Left ventricle myocardium inferior (tissue), 1 donor: Measurements from ENCODE around the gene ZFP37. TPM values are rescaled to one million over a fixed set of nuclear protein-coding genes. Genes with fewer than 3 reads are reported as not detected.
"Not testable (repeated sequence)": the region's sequence is repeated elsewhere in the genome, so short reads cannot be mapped to it uniquely, and the experiment has no call there.

Experiments used
- DNase-seq: peaks from one replicate; pipeline ENCODE4 v3.0.0-alpha.2; 2020
- H3K27ac ChIP-seq: fragments of 200-600 bp; replicated peaks from 2 replicates; pipeline ENCODE4 v1.8.0; 2021
- H3K27me3 ChIP-seq: fragments of 200-600 bp; 2 replicates; pipeline ENCODE4 v1.8.0; 2021; ENCODE audit warnings: low read depth
- H3K36me3 ChIP-seq: fragments of 200-600 bp; 2 replicates; pipeline ENCODE4 v1.8.0; 2021
- H3K4me1 ChIP-seq: fragments of 200-600 bp; 2 replicates; pipeline ENCODE4 v1.8.0; 2021
- H3K4me3 ChIP-seq: fragments of 200-600 bp; 2 replicates; pipeline ENCODE4 v1.8.0; 2021; ENCODE audit warnings: mild to moderate bottlenecking, moderate library complexity
- H3K9me3 ChIP-seq: fragments of 200-600 bp; replicated peaks from 2 replicates; pipeline ENCODE4 v1.8.0; 2021
- intact Hi-C: fragments of 100-400 bp; cut with micrococcal nuclease; formaldehyde crosslinking; loops from one replicate; pipeline ENCODE4 v1.11.0; 2022
- long read RNA-seq: library from polyadenylated mRNA; unstranded; transcript quantifications from one replicate; pipeline ENCODE4 v2.0.0, GENCODE V29; 2021
- total RNA-seq: library from RNA; stranded (reverse); fragmentation: NEBNext Ultra II Directional; extraction: Animal tissue kit (Norgen Biotek cat#: 25700); gene quantifications from one replicate; pipeline ENCODE4 v1.2.1, GENCODE V29; 2021
- TF ChIP-seq, protein P1 (sequence below): fragments of 200-600 bp; IDR thresholded peaks from 2 replicates; pipeline ENCODE4 v1.8.0; 2021; ENCODE audit warnings: antibody characterized with exemption, mild to moderate bottlenecking, borderline replicate concordance
- donor health status: DM: no; HTN: yes; CAD: no; lungs with severe emphysema.

The ZFP37 gene
- 1.0 TPM for total RNA-seq
- long read RNA-seq, full-length matches to known transcripts: 1 of 1 reads
- long read RNA-seq, partial matches to known transcripts: 0 of 1 reads
- long read RNA-seq, other reads (novel, unspliced or antisense): 0 of 1 reads

DNA sequence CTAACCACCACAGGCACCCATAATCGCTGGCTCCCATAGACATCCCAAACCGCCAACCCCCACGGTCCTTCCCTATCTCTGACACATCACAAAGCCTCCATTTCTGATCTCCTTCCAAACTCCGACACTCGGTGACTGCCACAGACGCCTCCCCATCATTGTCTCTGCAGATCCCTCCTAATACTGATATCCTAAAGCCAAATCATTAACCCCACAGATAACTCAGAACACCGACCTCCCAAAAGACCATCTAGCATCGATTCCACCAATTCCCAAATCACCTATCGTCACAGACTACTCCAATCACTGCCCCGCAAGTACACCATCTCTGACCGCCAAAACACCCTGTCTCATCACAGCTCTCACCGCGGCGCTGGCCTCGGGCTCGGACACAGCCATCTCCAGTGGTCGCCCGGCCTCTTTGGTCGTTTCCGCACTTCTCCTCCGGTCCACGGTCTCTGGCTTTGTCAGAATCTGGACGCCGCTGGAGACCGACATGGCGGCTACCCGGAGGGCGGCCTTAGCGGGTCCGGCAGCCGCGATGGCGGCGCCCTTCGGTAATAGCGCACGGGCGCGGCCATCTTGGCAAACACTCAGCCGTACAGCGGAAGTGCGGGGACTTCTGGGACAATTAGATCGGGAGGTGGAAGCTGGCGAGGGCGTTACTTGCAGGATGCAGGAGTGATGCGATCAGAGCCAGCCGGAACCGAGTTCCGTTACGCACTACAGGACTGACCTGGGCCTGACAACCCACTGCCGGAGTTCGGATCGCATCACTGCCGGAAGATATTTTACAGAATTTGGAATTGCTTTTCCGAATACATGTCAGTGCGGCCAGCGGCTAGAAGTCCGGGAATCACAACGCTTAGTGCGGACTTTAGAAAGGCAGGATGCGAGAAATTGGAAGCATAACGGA is at the start of gene ZFP37:
TSS of gene ZFP37 (minus strand) at position 534 of the 916 bp plus-strand sequence. CDS start at position 498, 36 bp downstream.
- Histone ChIP-seq H3K36me3 (peaks cover 35% of the 10 kb centered on the region), H3K27me3 (peaks cover 27% of the 10 kb centered on the region), H3K4me1 (peaks cover 19% of the 10 kb centered on the region), H3K9me3 (peaks cover 69% of the 10 kb centered on the region), H3K4me3 (peak within 1 kb of the TSS; percentile 87), H3K27ac (peak within 1 kb of the TSS; percentile 84)
- TF ChIP-seq, protein P1, sequence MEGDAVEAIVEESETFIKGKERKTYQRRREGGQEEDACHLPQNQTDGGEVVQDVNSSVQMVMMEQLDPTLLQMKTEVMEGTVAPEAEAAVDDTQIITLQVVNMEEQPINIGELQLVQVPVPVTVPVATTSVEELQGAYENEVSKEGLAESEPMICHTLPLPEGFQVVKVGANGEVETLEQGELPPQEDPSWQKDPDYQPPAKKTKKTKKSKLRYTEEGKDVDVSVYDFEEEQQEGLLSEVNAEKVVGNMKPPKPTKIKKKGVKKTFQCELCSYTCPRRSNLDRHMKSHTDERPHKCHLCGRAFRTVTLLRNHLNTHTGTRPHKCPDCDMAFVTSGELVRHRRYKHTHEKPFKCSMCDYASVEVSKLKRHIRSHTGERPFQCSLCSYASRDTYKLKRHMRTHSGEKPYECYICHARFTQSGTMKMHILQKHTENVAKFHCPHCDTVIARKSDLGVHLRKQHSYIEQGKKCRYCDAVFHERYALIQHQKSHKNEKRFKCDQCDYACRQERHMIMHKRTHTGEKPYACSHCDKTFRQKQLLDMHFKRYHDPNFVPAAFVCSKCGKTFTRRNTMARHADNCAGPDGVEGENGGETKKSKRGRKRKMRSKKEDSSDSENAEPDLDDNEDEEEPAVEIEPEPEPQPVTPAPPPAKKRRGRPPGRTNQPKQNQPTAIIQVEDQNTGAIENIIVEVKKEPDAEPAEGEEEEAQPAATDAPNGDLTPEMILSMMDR: no peak
- DNase-seq: peak; percentile 93
- intact Hi-C loops: no loop called here

DNA sequence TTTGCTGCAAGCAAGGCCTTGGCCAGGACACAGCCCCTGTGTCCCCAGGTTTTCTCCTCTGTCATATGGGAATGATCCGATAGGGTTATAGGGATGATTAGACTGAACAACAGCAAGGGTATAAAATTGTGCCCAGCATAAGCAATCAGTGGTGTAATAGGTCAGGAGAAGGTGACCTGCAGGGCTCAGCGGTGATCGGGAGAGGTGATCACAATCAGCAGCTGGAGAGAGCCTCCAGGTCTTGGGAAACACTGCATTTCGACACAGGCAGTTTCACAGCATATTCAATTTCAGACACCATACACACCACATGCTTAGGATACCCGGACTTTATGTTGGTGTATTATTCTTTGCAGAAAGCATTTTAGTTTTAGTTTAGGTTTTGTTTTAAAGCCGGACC is 48.8 kb upstream of the ZFP37 start:
- intact Hi-C loops: loop anchor here (10.0 kb wide), 1 partner anchor 181 kb away; no protein-coding TSS in a partner anchor
- H3K4me3 ChIP-seq: not testable (repeated sequence)

DNA sequence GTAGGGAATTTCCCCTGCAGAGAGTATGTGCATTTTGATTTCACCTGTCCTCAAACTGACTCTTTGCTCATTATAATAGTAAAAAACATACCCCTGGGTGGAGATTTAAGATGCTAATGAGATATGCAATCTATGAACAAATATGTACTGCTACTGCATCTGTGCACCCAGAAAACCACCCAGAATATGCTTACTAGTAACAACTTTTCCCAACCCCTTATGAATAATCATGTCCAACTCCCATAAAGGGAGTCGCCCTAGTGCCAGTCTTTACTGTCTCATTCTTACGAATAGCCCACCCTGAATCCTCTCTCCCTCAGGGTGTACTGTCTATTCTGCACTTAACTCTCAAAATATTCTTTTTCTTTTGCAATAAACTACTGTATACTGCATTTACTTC is 39.0 kb upstream of the ZFP37 start:
- Histone ChIP-seq H3K4me3 (no peak overlapping the region), H3K9me3 (no peaks in the 10 kb centered on the region), H3K36me3 (no peaks in the 10 kb centered on the region), H3K4me1 (no peaks in the 10 kb centered on the region), H3K27ac (no peak overlapping the region), H3K27me3 (peaks cover 93% of the 10 kb centered on the region)
- intact Hi-C loops: no loop called here
- TF ChIP-seq, protein P1: no peak
- DNase-seq: no peak

More for the DNA sequence above, 48.8 kb upstream of the ZFP37 start:
- not testable (repeated sequence) for H3K9me3 ChIP-seq, DNase-seq, H3K27ac ChIP-seq, H3K4me1 ChIP-seq, H3K36me3 ChIP-seq, H3K27me3 ChIP-seq

DNA sequence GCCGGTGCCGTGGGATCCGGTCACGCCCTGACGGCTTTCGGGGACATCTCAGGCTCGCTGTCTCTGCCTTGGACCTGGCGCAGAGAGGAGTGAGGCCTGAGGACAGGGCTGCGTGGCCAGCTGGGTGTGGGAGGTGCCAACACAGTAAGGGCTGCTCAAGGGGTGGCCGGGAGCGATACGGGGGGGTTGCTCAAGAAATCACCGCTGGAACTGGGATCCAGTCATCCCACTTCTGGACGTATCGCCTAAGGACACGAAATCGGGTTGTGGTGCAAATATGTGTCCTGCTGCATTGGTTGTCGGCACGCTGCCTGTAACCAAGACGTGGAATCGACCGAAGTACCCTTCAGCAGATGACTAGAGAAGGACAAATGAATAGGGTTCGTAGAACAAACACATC is 33.4 kb upstream of the ZFP37 start:
- intact Hi-C loops, H3K4me1 ChIP-seq, DNase-seq, H3K36me3 ChIP-seq, H3K4me3 ChIP-seq, H3K9me3 ChIP-seq, H3K27ac ChIP-seq: not testable (repeated sequence)
- H3K27me3 ChIP-seq: peaks cover 63% of the 10 kb centered on the region

DNA sequence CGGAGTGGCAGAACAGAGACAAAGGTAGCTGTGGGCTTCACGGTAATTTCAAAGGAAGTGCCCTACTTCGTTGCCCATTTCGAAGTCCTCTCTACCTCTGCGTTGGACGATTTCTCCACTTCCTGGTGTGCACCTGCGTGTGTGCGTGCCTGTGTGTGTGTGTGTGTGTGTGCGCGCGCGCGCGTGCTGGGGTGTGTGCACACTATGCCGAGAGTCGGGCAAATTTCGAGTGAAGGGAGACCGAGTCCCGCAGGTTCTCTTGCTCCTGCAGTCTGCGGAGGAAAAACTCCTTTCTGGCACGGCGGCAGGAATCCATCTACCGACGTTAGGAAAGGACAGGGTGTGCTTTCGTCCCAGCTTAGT is 32.6 kb upstream of the ZFP37 start:
- H3K27ac ChIP-seq, H3K9me3 ChIP-seq, DNase-seq, H3K36me3 ChIP-seq, intact Hi-C loops, H3K4me1 ChIP-seq, H3K4me3 ChIP-seq: not testable (repeated sequence)
- peaks cover 55% of the 10 kb centered on the region for H3K27me3 ChIP-seq

DNA sequence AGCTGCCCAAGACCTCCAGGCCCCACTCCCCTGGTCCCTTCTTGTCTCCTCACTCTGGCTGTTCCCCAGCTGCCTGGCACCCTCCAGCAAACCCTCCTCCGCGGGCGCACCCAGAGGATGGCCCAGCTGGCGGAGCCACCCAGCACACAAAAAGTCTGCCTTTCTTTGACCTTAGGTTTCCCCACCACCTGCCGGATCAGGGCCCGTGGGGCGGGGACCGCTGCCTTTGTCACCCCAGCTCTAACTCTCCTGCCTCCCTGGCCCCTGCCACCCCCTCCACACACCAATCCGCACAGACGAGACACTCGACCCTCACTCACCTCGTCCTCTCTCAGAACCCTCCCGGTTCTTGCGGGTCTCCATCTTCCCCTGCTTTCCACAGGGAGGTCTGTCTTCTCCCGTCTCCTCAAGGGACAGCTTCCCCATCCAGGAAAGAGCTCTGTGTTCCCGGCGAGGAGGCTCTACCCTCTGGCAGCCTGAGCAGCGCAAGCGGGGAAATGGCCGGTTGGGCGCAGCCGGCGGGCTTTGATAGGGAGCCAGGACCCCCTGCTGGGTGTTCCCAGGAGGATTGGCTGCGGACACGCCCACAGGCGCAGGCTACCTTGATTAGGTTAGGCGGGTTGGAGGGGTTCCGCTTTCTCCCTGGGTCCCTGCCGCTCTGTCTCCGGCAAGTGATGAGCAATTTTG is 32.1 kb upstream of the ZFP37 start:
- DNase-seq, H3K36me3 ChIP-seq, H3K4me1 ChIP-seq, H3K9me3 ChIP-seq, H3K27ac ChIP-seq, intact Hi-C loops, H3K4me3 ChIP-seq: not testable (repeated sequence)
- H3K27me3 ChIP-seq: peaks cover 50% of the 10 kb centered on the region

DNA sequence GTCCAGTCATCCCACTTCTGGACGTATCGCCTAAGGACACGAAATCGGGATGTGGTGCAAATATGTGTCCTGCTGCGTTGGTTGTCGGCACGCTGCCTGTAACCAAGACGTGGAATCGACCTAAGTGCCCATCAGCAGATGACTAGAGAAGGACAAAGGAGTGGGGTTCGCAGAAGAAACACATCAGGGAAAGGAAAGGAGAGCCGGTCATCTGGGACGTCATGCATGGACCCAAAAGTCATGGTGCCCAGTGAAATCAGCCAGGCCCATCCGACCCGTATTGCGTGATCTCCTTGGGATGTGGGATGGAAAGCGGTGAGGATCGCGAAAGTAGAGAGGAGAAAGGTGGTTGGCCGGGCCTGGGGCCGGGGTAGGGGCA is 6.4 kb upstream of the ZFP37 start:
- DNase-seq, H3K4me1 ChIP-seq, H3K27ac ChIP-seq, H3K36me3 ChIP-seq, H3K4me3 ChIP-seq, intact Hi-C loops: not testable (repeated sequence)
- Histone ChIP-seq H3K27me3 (peaks cover 42% of the 10 kb centered on the region), H3K9me3 (peaks cover 19% of the 10 kb centered on the region)

DNA sequence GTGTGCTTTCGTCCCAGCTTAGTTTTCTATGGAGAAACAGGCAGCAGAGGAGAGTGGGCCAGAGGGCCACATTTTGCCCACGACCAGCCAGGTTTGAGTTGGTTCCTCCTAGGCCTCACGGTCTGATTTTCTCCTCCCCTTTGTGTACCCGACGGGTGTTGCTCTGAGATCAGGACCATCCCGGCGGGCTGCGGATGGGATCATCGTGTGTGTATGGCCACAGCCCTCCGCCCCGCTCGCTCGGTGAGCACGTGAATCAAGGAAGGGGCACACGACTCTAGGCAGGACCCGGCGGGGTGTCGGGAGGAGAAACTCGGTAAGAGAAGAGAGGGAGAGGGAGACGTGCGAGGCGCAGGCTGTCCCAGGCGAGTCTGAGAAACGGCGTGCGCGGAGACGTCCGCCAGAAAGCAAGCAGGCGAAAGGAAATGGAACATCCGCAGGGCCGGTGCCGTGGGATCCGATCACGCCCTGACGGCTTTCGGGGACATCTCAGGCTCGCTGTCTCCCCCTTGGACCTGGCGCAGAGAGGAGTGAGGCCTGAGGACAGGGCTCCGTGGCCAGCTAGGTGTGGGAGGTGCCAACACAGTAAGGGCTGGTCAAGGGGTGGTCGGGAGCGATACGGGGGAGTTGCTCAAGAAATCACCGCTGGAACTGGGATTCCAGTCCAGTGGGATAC is 5.9 kb upstream of the ZFP37 start:
- Histone ChIP-seq H3K27me3 (peaks cover 45% of the 10 kb centered on the region), H3K9me3 (peaks cover 24% of the 10 kb centered on the region)
- H3K27ac ChIP-seq, intact Hi-C loops, H3K4me3 ChIP-seq, DNase-seq, H3K36me3 ChIP-seq, H3K4me1 ChIP-seq: not testable (repeated sequence)

DNA sequence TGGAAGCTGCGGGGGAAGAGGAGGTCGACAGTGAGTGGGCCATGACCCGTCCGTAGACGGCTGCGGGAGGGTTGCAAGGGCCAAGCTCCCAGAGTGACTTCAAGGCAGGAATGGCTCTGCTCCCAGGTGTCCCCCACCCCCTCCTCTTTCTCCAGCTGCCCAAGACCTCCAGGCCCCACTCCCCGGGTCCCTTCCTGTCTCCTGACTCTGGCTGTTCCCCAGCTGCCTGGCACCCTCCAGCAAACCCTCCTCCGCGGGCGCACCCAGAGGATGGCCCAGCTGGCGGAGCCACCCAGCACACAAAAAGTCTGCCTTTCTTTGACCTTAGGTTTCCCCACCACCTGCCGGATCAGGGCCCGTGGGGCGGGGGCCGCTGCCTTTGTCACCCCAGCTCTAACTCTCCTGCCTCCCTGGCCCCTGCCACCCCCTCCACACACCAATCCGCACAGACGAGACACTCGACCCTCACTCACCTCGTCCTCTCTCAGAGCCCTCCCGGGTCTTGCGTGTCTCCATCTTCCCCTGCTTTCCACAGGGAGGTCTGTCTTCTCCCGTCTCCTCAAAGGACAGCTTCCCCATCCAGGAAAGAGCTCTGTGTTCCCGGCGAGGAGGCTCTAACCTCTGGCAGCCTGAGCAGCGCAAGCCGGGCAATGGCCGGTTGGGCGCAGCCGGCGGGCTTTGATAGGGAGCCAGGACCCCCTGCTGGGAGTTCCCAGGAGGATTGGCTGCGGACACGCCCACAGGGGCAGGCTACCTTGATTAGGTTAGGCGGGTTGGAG is 4.7 kb upstream of the ZFP37 start:
- peaks cover 45% of the 10 kb centered on the region for H3K27me3 ChIP-seq
- intact Hi-C loops, H3K36me3 ChIP-seq, DNase-seq, H3K27ac ChIP-seq, H3K4me3 ChIP-seq: not testable (repeated sequence)
- H3K4me1 ChIP-seq: peaks cover 12% of the 10 kb centered on the region
- peaks cover 25% of the 10 kb centered on the region for H3K9me3 ChIP-seq

DNA sequence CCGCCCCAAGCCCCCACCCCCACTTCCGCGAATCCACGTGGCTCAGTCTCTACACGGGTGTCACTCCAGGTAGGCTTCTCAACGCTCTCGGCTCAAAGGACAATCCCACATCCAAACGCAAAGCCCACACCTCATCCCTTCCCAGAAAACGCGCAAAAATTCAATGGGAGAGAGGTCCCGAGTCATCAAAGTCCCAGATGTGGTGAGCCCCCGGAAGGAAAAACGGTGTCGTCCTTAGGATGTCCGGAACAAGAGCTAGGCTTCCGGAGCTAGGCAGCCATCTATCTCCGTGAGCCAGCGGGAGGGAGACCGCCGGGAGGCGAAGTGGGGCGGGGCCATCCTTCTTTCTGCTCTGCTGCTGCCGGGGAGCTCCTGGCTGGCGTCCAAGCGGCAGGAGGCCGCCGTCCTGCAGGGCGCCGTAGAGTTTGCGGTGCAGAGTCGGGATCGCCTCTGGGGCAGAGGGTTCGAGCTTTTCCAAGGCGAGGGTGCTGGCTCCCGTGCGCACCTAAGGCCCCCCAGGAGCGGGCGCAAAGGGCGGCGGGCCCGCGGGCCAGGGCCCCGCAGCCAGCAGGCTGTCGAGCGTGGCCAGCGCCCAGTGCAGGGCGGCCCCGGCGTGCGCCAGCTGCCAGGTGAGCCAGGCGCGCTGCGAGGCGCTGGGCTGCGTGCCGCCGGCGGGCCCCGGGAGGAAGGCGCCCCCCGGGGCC is 3.2 kb upstream of the ZFP37 start:
- intact Hi-C loops, H3K27ac ChIP-seq, H3K36me3 ChIP-seq, DNase-seq: not testable (repeated sequence)
- Histone ChIP-seq H3K9me3 (peaks cover 40% of the 10 kb centered on the region), H3K4me3 (peak overlapping the region; percentile 33), H3K27me3 (peaks cover 45% of the 10 kb centered on the region), H3K4me1 (peaks cover 19% of the 10 kb centered on the region)
